Retinal pigment epithelial cell (primary cell): ENCODE data around the gene GCN1.
A peak's percentile ranks its signal among the peaks of the same experiment; 100 is the strongest.

Source experiments
- DNase-seq: peaks from one replicate; pipeline ENCODE4 v3.0.0-alpha.2; 2010; ENCODE audit warnings: low read depth
- H3K4me3 ChIP-seq: 2 replicates; pipeline ENCODE4 v1.5.1; 2011; ENCODE audit warnings: mild to moderate bottlenecking, low read length, control low read depth, moderate library complexity
- CTCF ChIP-seq: conservative IDR thresholded peaks from 2 replicates; pipeline ENCODE4 v1.5.1; 2011; ENCODE audit warnings: low read depth, low read length, control low read depth, inconsistent platforms

The GCN1 gene

GRCh38 chr12:120115066-120115465 lies 79.4 kb downstream of the GCN1 start:
- DNase-seq: no peak

DNA sequence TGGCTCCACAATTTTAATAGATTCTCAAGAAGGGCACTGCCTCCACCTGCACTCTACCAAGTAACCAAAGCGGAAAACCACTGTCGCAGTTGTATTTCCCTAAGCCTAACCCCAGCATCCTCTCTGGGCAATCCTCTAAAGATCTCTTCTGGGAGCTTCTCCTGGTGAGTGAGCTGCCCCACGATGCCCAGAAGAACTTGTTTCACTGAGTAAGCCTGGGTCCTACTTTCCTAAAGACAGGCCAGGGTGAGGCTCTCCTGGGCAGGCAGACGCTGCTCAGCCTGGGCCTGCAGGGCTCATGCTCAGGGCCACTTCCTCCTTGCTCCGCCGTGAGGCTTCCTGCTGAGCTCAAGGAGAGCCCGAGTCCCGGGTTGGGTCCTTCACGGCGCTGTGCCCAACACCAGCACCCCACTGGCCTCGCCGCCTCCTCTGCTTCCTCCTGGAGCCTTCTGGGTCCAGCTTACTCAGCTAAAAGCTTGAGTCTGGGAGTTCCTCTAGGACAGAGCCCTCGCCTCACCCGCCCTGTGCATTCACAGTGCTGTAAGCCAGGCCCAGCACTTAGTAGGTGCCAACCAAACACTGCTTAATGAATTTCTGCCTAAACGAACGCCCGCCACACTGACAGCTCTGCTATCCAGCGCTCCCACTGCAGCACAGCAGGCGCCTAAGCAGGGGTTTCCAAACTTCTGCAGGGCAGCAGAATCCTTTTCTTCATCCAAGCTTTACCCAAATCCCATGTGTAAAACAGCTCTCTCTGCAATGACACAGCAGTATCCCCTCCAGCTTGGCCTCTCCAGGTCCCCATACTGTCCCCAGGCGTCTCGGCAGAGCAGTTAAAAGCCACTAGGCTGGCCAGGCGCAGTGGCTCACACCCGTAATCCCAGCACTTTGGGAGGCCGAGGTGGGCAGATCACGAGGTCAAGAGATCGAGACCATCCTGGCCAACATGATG lies 83.7 kb downstream of the GCN1 start:
- no peak for DNase-seq
- no peak overlapping the region for H3K4me3 ChIP-seq
- TF ChIP-seq CTCF: no peak

More at GRCh38 chr12:120115066-120115465, 79.4 kb downstream of the GCN1 start:
- H3K4me3 ChIP-seq: peak overlapping the region; percentile 70
- no peak for TF ChIP-seq CTCF

- TF ChIP-seq CTCF: no peak
- no peak for DNase-seq
Observed at GRCh38 chr12:120109570-120110267, 84.8 kb downstream of the GCN1 start.

GRCh38 chr12:120106151-120106550 lies 88.4 kb downstream of the GCN1 start:
- H3K4me3 ChIP-seq: no peak overlapping the region
- no peak for TF ChIP-seq CTCF
- DNase-seq: no peak

More at GRCh38 chr12:120109570-120110267, 84.8 kb downstream of the GCN1 start:
- H3K4me3 ChIP-seq: no peak overlapping the region

GRCh38 chr12:120103371-120103770 lies 91.1 kb downstream of the GCN1 start:
- no peak for DNase-seq
- no peak for TF ChIP-seq CTCF
- no peak overlapping the region for H3K4me3 ChIP-seq

DNA sequence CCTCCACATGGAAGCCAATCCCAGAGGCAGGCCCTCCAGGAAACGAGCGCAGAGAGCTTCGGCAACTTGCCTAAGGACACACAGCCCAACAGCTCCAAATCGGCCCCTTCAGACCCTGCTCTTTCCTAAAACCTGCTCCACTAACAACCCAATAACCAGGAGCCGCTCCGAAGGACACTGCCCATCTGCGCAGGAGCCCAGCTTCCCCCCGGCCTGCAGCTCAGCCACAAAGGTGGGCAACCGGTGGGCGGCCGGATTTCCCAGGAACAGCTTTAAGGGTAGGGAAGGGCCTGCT lies 91.5 kb downstream of the GCN1 start:
- no peak overlapping the region for H3K4me3 ChIP-seq
- no peak for DNase-seq
- no peak for TF ChIP-seq CTCF
